HepG2 (cell line): Measurements from ENCODE around the gene STXBP2. TPM values are rescaled to one million over a fixed set of nuclear protein-coding genes. Genes with fewer than 3 reads are reported as not detected.

Source experiments
- ATAC-seq: fragments of 200-7000 bp; cut with Tn5 transposase; 3 replicates; pipeline ENCODE4 v1.9.1; 2020; ENCODE audit warnings: mild to moderate bottlenecking, moderate library complexity
- BruUV-seq: library from RNA; stranded (reverse); fragments of 400-500 nt; replicated peaks from 2 replicates; lab custom pipeline; 2021; lab: Mats Ljungman, UMichigan
- CTCF ChIA-PET: fragments of 300-600 bp; formaldehyde crosslinking; extraction: SDS; loops from one replicate; lab custom pipeline; 2021; ENCODE audit warnings: low total read pairs, inconsistent platforms, low intra/inter-chr PET ratio; lab: Yijun Ruan, JAX
- POLR2A ChIA-PET: fragments of 350-600 bp; sonication (Branson Sonifier 250); formaldehyde crosslinking; loops from one replicate; lab custom pipeline; 2020; ENCODE audit warnings: antibody characterized with exemption, inconsistent platforms; lab: Yijun Ruan, JAX
- DNase-seq: peaks from one replicate; pipeline ENCODE4 v3.0.0-alpha.2; 2015; ENCODE audit warnings: low spot score
- FAIRE-seq: peaks from 3 replicates; lab custom pipeline; 2011; peaks lifted over from hg19 to GRCh38; lab: Jason Lieb, UNC
- H2AFZ ChIP-seq: one replicate; pipeline ENCODE4 v1.6.1; 2011; ENCODE audit warnings: low read length, inconsistent platforms
- H3K27ac ChIP-seq: fragments of 300-600 bp; 3 replicates; pipeline ENCODE4 v1.8.0; 2011; ENCODE audit warnings: mixed run types, mild to moderate bottlenecking, mixed read lengths, low read length, inconsistent platforms; ENCODE audit not compliant: insufficient read depth; ENCODE audit errors: extremely low read length
- H3K27me3 ChIP-seq, 2 experiments: fragments of 200-600 bp in 1 of 2; 2 replicates in 1 of 2; 3 replicates in 1 of 2; pipeline versions ENCODE4 v1.6.0 to v1.8.0; 2011; ENCODE audit warnings: low read length in 2 of 2, mild to moderate bottlenecking in 2 of 2, moderate library complexity in 2 of 2, inconsistent platforms in 1 of 2; ENCODE audit not compliant: insufficient read depth in 2 of 2, control insufficient read depth in 1 of 2
- H3K36me3 ChIP-seq, 2 experiments: fragments of 200-600 bp in 1 of 2; replicated peaks in 1 of 2; 2 replicates in 1 of 2; 3 replicates in 1 of 2; pipeline versions ENCODE4 v1.5.1 to v1.8.0; 2011; ENCODE audit warnings: low read length in 2 of 2, inconsistent platforms in 1 of 2; ENCODE audit not compliant: insufficient read depth in 2 of 2, control insufficient read depth in 1 of 2
- H3K4me1 ChIP-seq: 2 replicates; pipeline ENCODE4 v1.5.1; 2012; ENCODE audit warnings: low read length, inconsistent platforms; ENCODE audit not compliant: insufficient read depth
- H3K4me2 ChIP-seq: 2 replicates; pipeline ENCODE4 v1.6.0; 2011; ENCODE audit warnings: low read depth, low read length, inconsistent platforms
- H3K4me3 ChIP-seq, 3 experiments: fragments of 200-600 bp in 1 of 3; sonication (generic), shearing (Covaris generic) in 1 of 3; replicated peaks in 1 of 3; 2 replicates each; pipeline ENCODE4 v1.5.1; 2011 to 2016; ENCODE audit warnings: low read length in 3 of 3, inconsistent platforms in 2 of 3, low read depth in 2 of 3, mild to moderate bottlenecking in 2 of 3, control low read depth in 1 of 3, mixed read lengths in 1 of 3; ENCODE audit not compliant: insufficient read depth in 1 of 3
- H3K79me2 ChIP-seq: one replicate; pipeline ENCODE4 v1.6.1; 2011; ENCODE audit warnings: low read length, inconsistent platforms; ENCODE audit not compliant: insufficient read depth
- H3K9ac ChIP-seq: 2 replicates; pipeline ENCODE4 v1.6.0; 2011; ENCODE audit warnings: mild to moderate bottlenecking, low read depth, low read length, inconsistent platforms; ENCODE audit not compliant: insufficient read depth
- H3K9me3 ChIP-seq: 2 replicates; pipeline ENCODE4 v1.5.1; 2012; ENCODE audit warnings: mild to moderate bottlenecking, low read length
- H4K20me1 ChIP-seq: 2 replicates; pipeline ENCODE4 v1.6.0; 2011; ENCODE audit warnings: inconsistent platforms, mild to moderate bottlenecking, low read length, moderate library complexity; ENCODE audit not compliant: insufficient read depth
- AHR ChIP-seq: IDR thresholded peaks from 2 replicates; pipeline ENCODE4 v1.6.1; 2018; ENCODE audit warnings: missing genetic modification reagents, missing compliant biosample characterization
- ARNT2 ChIP-seq: sonication (generic); formaldehyde crosslinking; IDR thresholded peaks from 2 replicates; pipeline ENCODE4 v1.8.0; 2022; ENCODE audit warnings: mild to moderate bottlenecking, low read depth, missing genetic modification reagents, moderate library complexity
- CC2D1A ChIP-seq: sonication (generic); formaldehyde crosslinking; IDR thresholded peaks from 2 replicates; pipeline ENCODE4 v1.8.1; 2023; ENCODE audit warnings: mild to moderate bottlenecking, missing genetic modification reagents
- DPF2 ChIP-seq: sonication (generic); formaldehyde crosslinking; IDR thresholded peaks from 2 replicates; pipeline ENCODE4 v1.4.0; 2020; ENCODE audit warnings: mild to moderate bottlenecking, low read depth, missing genetic modification reagents, borderline replicate concordance
- IRX3 ChIP-seq: sonication (generic); formaldehyde crosslinking; IDR thresholded peaks from 2 replicates; pipeline ENCODE4 v1.8.1; 2023; ENCODE audit warnings: mild to moderate bottlenecking, low read depth, missing genetic modification reagents, borderline replicate concordance
- KDM3A ChIP-seq: IDR thresholded peaks from 2 replicates; pipeline ENCODE4 v1.6.1; 2018; ENCODE audit warnings: low read depth, missing compliant biosample characterization
- STAG1 ChIP-seq: sonication (generic); formaldehyde crosslinking; IDR thresholded peaks from 2 replicates; pipeline ENCODE4 v1.4.0; 2020; ENCODE audit warnings: missing genetic modification reagents
- THAP11 ChIP-seq: IDR thresholded peaks from 2 replicates; pipeline ENCODE4 v1.6.1; 2016; ENCODE audit warnings: missing biosample characterization, missing genetic modification reagents
- U2AF2 ChIP-seq: fragments of 200-400 bp; formaldehyde crosslinking; IDR thresholded peaks from 2 replicates; pipeline ENCODE4 v1.6.1; 2017; ENCODE audit warnings: low read depth, mild to moderate bottlenecking, low read length
- ZKSCAN5 ChIP-seq: sonication (generic); formaldehyde crosslinking; IDR thresholded peaks from 2 replicates; pipeline ENCODE4 v1.5.1; 2020; ENCODE audit warnings: mild to moderate bottlenecking, missing genetic modification reagents
- ZNF160 ChIP-seq: sonication (generic); formaldehyde crosslinking; IDR thresholded peaks from 2 replicates; pipeline ENCODE4 v1.8.0; 2022; ENCODE audit warnings: mild to moderate bottlenecking, inconsistent platforms, missing genetic modification reagents
- ZNF205 ChIP-seq: IDR thresholded peaks from 2 replicates; pipeline ENCODE4 v1.6.1; 2018; ENCODE audit warnings: missing biosample characterization, missing genetic modification reagents
- ZNF382 ChIP-seq: sonication (generic); formaldehyde crosslinking; IDR thresholded peaks from 2 replicates; pipeline ENCODE4 v1.5.0; 2020; ENCODE audit warnings: missing genetic modification reagents, mild to moderate bottlenecking, borderline replicate concordance
- ZNF460 ChIP-seq: sonication (generic); formaldehyde crosslinking; IDR thresholded peaks from 2 replicates; pipeline ENCODE4 v1.5.1; 2020; ENCODE audit warnings: missing genetic modification reagents, mild to moderate bottlenecking, borderline replicate concordance
- ZNF550 ChIP-seq: sonication (generic); formaldehyde crosslinking; IDR thresholded peaks from 2 replicates; pipeline ENCODE4 v1.4.0; 2020; ENCODE audit warnings: mild to moderate bottlenecking, missing genetic modification reagents, borderline replicate concordance
- WGBS: methylation state at CpG from one replicate; pipeline ENCODE4 v1.1.6; 2017; ENCODE audit warnings: low lambda C conversion rate; 5-methylcytosine and 5-hydroxymethylcytosine counted together
- in situ Hi-C: cut with HindIII; loops from 2 replicates; pipeline ENCODE4 v1.10.0; 2017; ENCODE audit warnings: low pct_unique_long_range_greater_than_20kb; ENCODE audit not compliant: extremely low pct_ligation_motif_present
- intact Hi-C: fragments of 100-400 bp; cut with micrococcal nuclease; formaldehyde crosslinking; loops from one replicate; pipeline ENCODE4 v1.10.0; 2022; ENCODE audit not compliant: unreplicated experiment
- polyA plus RNA-seq, 8 experiments: library from polyadenylated mRNA; depleted of rRNA in 3 of 8; stranded (reverse) in 7 of 8; unstranded in 1 of 8; fragments of >200 nt; fragmentation: Illumina TruSeq in 4 of 8; extraction: Trizol in 4 of 8; gene quantifications; 2 replicates each; pipeline versions ENCODE4 v1.2.1 to v1.2.3, GENCODE V29; 2011 to 2016; ENCODE audit warnings: low read depth in 4 of 8, missing spikeins in 1 of 8, mixed read lengths in 1 of 8; ENCODE audit not compliant: insufficient read depth in 1 of 8
- total RNA-seq, 5 experiments: library from RNA; depleted of rRNA; stranded (reverse); fragments of >200 nt; fragmentation: Illumina TruSeq; extraction: Trizol; gene quantifications; 2 replicates each; pipeline ENCODE4 v1.2.3, GENCODE V29; 2016; ENCODE audit warnings: low read depth in 1 of 5
- TF ChIP-seq, protein P1 (sequence below): sonication (generic); formaldehyde crosslinking; IDR thresholded peaks from 2 replicates; pipeline ENCODE4 v1.8.1; 2023; ENCODE audit warnings: mild to moderate bottlenecking, inconsistent platforms, moderate library complexity, missing genetic modification reagents, borderline replicate concordance
- TF ChIP-seq, protein P2 (sequence below): sonication (generic); IDR thresholded peaks from 2 replicates; pipeline ENCODE4 v1.6.1; 2016; ENCODE audit warnings: low read depth, borderline replicate concordance

The STXBP2 gene
- total and polyA plus RNA-seq, 2 of the 13 experiments (the other 11 are each of a cell fraction or from before 2014, with no cell fraction given), result 22.8 to 40.1 TPM

DNA sequence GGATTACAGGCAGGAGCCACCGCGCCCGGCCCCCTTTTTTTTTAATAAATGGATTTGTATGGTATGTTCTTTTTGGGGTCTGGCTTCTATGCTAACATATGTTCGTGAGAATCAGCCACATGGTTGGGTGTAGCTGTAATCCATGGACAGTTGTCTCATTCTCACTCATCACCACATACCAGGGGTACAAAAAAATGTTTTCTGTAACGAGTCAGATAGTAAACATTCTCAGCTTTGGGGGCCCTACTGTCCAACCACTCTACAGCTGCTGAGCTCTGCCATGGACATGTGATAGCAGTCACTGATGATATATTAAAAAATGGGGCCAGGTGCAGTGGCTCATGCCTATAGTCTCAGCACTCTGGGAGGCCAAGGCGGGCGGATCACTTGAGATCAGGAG lies 26.8 kb downstream of the STXBP2 start:
- H3K36me3 ChIP-seq, result no peaks in the 10 kb centered on the region
- CTCF ChIA-PET, result no interaction called here
- no peak for FAIRE-seq
- H3K27me3 ChIP-seq, result peaks cover 0 to 6% of the 10 kb centered on the region in 2 experiments; a peak in 2 of 5 replicates
- in situ Hi-C loops, result no loop called here
- 62% methylated on average over 5 of the region's 7 CpGs for whole genome bisulfite sequencing
- no peak overlapping the region for H3K4me3 ChIP-seq
- H3K4me2 ChIP-seq, result no peak overlapping the region
- H4K20me1 ChIP-seq, result no peaks in the 10 kb centered on the region
- ATAC-seq, result no peak
- H3K9ac ChIP-seq, result no peak overlapping the region
- no peaks in the 10 kb centered on the region for H3K4me1 ChIP-seq
- DNase-seq, result no peak
- TF ChIP-seq ZNF550 (no peak), ZNF205 (CRISPR knock-in tag) (no peak), DPF2 (CRISPR knock-in tag) (no peak), THAP11 (CRISPR knock-in tag) (no peak), KDM3A (CRISPR knock-in tag) (no peak), ARNT2 (CRISPR knock-in tag) (no peak), IRX3 (no peak), ZNF382 (CRISPR knock-in tag) (no peak), ZNF160 (CRISPR knock-in tag) (no peak), AHR (CRISPR knock-in tag) (no peak), STAG1 (CRISPR knock-in tag) (no peak), CC2D1A (CRISPR knock-in tag) (no peak), U2AF2 (no peak), ZNF460 (CRISPR knock-in tag) (no peak), ZKSCAN5 (no peak)
- TF ChIP-seq, protein P1, sequence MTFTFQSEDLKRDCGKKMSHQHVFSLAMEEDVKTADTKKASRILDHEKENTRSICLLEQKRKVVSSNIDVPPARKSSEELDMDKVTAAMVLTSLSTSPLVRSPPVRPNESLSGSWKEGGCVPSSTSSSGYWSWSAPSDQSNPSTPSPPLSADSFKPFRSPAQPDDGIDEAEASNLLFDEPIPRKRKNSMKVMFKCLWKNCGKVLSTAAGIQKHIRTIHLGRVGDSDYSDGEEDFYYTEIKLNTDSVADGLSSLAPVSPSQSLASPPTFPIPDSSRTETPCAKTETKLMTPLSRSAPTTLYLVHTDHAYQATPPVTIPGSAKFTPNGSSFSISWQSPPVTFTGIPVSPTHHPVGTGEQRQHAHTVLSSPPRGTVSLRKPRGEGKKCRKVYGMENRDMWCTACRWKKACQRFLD, result no peak
- TF ChIP-seq, protein P2, sequence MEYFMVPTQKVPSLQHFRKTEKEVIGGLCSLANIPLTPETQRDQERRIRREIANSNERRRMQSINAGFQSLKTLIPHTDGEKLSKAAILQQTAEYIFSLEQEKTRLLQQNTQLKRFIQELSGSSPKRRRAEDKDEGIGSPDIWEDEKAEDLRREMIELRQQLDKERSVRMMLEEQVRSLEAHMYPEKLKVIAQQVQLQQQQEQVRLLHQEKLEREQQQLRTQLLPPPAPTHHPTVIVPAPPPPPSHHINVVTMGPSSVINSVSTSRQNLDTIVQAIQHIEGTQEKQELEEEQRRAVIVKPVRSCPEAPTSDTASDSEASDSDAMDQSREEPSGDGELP, result no peak
- H3K27ac ChIP-seq, result no peak overlapping the region
- POLR2A ChIA-PET, result no interaction called here
- BruUV-seq, result no TSS peak
- intact Hi-C loops, result no loop called here
- no peaks in the 10 kb centered on the region for H3K79me2 ChIP-seq
- H3K9me3 ChIP-seq, result no peaks in the 10 kb centered on the region
- H2AFZ ChIP-seq, result no peak overlapping the region
